ENCODE results near the gene IDI2. TPM values are rescaled to one million over a fixed set of nuclear protein-coding genes. Genes with fewer than 3 reads are reported as not detected.

Gene IDI2
- total RNA-seq, 2 experiments from 2014 or later, result not detected

DNA sequence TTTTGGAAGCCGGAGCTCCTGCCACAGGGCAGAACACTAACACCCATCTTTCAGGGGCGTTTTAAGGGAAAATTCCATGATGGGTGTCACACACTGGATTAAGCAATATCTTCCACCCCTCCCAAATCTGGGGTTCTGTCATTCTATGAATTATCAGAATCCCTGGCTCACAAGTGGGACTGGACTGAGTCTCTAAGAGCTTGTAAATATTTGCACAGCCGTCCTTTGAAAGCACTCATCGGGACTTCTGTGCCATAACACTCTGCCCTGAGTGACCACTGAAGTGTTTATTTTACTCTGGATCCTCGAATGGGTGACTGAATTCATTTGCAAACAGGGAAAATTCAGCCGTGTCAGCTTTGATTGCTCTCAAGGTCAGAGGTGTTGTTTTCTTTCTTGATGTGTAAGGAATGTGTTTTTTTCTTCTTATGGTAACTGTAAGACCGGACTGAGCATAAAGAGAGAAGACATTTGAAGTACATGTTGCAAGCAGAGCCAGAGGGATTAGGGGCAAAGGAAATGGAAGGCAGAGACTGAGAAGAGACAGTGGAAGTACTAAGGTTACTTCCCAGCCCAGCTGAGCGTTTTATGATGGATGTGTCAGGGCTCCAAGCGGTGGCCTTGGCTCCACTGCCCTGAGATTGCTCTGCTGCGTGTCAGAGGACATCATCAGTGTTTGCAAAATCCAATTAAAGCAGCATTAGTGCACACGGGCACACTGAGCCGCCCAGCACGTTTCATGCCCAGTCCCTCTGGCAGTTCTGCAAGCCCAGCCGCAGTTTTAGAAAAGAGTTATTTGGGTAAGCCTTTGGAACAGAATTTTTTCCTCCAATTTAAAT, 55.1 kb downstream of the IDI2 start:
- H3K9me3 ChIP-seq (ENCODE audit: control insufficient read depth in 1 of 2, insufficient read depth in 1 of 2, low read length in 2 of 2), result peaks cover 0 to 15% of the 10 kb centered on the region in 2 experiments
- no peak for ATAC-seq (ENCODE audit: poor library complexity)
- H3K4me1 Mint-ChIP-seq (ENCODE audit: low read depth), result peaks cover 11% of the 10 kb centered on the region

DNA sequence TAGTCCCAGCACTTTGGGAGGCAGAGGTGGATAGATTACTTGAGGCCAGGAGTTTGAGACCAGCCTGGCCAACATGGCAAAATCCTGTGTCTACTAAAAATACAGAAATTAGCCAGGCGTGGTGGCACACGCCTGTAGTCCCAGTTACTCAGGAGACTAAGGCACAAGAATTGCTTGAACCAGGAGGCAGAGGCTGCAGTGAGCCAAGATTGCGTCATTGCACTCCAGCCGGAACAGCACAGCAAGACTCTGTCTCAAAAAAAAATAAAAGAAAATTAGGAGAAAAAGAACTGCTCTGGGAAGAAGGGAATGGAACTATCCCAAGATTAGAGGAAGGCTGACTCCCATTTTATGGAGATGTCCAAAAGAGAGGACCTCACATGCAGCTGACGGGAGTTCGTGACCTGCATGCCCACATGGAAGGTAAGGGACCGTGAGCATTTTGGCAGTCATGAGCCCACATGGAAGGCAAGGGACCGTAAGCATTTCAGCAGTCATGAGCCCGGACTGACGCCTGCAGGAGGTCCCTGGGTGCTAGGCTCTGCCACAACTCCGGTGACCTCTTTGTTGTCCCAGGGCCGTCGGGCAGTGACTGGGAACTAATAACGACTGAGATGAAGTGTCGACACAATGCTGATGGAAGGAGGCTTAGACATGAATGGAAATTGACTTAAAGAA, 56.0 kb downstream of the IDI2 start:
- H3K4me1 Mint-ChIP-seq (ENCODE audit: low read depth), result peaks cover 11% of the 10 kb centered on the region
- TF ChIP-seq, protein P1, sequence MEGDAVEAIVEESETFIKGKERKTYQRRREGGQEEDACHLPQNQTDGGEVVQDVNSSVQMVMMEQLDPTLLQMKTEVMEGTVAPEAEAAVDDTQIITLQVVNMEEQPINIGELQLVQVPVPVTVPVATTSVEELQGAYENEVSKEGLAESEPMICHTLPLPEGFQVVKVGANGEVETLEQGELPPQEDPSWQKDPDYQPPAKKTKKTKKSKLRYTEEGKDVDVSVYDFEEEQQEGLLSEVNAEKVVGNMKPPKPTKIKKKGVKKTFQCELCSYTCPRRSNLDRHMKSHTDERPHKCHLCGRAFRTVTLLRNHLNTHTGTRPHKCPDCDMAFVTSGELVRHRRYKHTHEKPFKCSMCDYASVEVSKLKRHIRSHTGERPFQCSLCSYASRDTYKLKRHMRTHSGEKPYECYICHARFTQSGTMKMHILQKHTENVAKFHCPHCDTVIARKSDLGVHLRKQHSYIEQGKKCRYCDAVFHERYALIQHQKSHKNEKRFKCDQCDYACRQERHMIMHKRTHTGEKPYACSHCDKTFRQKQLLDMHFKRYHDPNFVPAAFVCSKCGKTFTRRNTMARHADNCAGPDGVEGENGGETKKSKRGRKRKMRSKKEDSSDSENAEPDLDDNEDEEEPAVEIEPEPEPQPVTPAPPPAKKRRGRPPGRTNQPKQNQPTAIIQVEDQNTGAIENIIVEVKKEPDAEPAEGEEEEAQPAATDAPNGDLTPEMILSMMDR (IDR thresholded peaks at IDR 0.05), result no peak
- H3K27me3 ChIP-seq (ENCODE audit: control insufficient read depth in 1 of 2, insufficient read depth in 2 of 2, low read length in 2 of 2), result no peaks in the 10 kb centered on the region
- peaks cover 17% of the 10 kb centered on the region for H3K27me3 Mint-ChIP-seq
- no peak overlapping the region for H3K27ac Mint-ChIP-seq
- POLR2A ChIA-PET, result no interaction called here
- H3K4me3 ChIP-seq (ENCODE audit: low read length), result no peak overlapping the region
- peaks cover 10% of the 10 kb centered on the region for H3K4me1 ChIP-seq (ENCODE audit: insufficient read depth, low read length)
- intact Hi-C loops (cut with DNase I, micrococcal nuclease), result no loop called here
- no peak for DNase-seq
- CTCF ChIA-PET, result no interaction called here
- H3K36me3 Mint-ChIP-seq (ENCODE audit: low read depth), result no peaks in the 10 kb centered on the region
- no peak overlapping the region for H3K4me3 Mint-ChIP-seq
- no peaks in the 10 kb centered on the region for H3K9me3 Mint-ChIP-seq
- no peaks in the 10 kb centered on the region for H3K36me3 ChIP-seq (ENCODE audit: insufficient read depth, low read length)
- ATAC-seq (ENCODE audit: poor library complexity), result no peak
- H3K27ac ChIP-seq (ENCODE audit: low read depth in 1 of 2, low read length in 2 of 2), result no peak overlapping the region
- peaks cover 0 to 19% of the 10 kb centered on the region in 2 experiments for H3K9me3 ChIP-seq (ENCODE audit: control insufficient read depth in 1 of 2, insufficient read depth in 1 of 2, low read length in 2 of 2)

More for the DNA sequence above, 55.1 kb downstream of the IDI2 start:
- Histone ChIP-seq H3K4me3 (ENCODE audit: low read length) (no peak overlapping the region), H3K4me1 (ENCODE audit: insufficient read depth, low read length) (peaks cover 10% of the 10 kb centered on the region), H3K27ac (ENCODE audit: low read depth in 1 of 2, low read length in 2 of 2) (no peak overlapping the region), H3K36me3 (ENCODE audit: insufficient read depth, low read length) (no peaks in the 10 kb centered on the region), H3K27me3 (ENCODE audit: control insufficient read depth in 1 of 2, insufficient read depth in 2 of 2, low read length in 2 of 2) (no peaks in the 10 kb centered on the region)
- Mint-ChIP-seq H3K36me3 (ENCODE audit: low read depth) (no peaks in the 10 kb centered on the region), H3K4me3 (no peak overlapping the region), H3K27me3 (peaks cover 17% of the 10 kb centered on the region), H3K9me3 (no peaks in the 10 kb centered on the region), H3K27ac (no peak overlapping the region)
- intact Hi-C loops (cut with DNase I, micrococcal nuclease), result no loop called here
- ChIA-PET CTCF (interaction anchor here (1.1 kb wide), 1 partner anchor 12 kb away, joined by 3 read pairs; no protein-coding TSS in a partner anchor), POLR2A (no interaction called here)
- DNase-seq, result no peak
- TF ChIP-seq, protein P1 (IDR thresholded peaks at IDR 0.05), result no peak

Other genes starting within 250 kb of the IDI2 start
- 10 to 100 TPM; 33.1 to 40.2 TPM for gene LARP4B, start 94.2 kb downstream of the IDI2 start, total RNA-seq
- 10 to 100 TPM; 50.3 to 53.7 TPM for gene GTPBP4, start 37.4 kb downstream of the IDI2 start, total RNA-seq
- gene IDI1, start 23.3 kb upstream of the IDI2 start, total RNA-seq, result 100 to 1,000 TPM; 244 to 250 TPM
- gene WDR37, start 30.5 kb upstream of the IDI2 start, total RNA-seq, result 10 to 100 TPM; 17.0 to 17.7 TPM

Measured in CD4-positive, alpha-beta T cell (primary cell).